GM18870 (cell line): ENCODE results near the gene TP53I11.

Experiments
- ATAC-seq: cut with Tn5 transposase; IDR thresholded peaks from one replicate; pipeline ENCODE4 v1.9.1; 2021; ENCODE audit warnings: moderate library complexity; ENCODE audit not compliant: unreplicated experiment

TP53I11 gene

DNA sequence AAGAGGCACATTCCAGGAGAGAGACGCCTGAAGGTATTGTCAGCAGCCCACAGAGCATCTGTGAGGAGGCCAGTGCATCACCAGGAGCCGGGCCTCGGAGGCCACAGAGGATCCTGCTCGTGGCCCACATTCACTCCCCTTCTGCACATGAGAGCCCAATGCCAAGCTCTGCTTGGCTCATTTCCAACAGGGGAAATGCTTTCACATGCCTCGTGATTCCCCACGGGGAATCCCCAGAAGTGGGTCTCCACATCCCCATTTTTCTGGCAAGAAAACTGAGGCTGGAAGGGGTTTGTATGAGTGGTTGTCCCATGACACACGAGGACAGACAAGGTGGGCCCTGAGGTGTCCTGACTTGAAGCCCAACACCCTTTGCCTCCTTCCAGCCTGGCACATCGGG is 34.4 kb downstream of the TP53I11 start:
- ATAC-seq: no peak

GRCh38 chr11:44915621-44916020 is 35.1 kb downstream of the TP53I11 start:
- no peak for ATAC-seq

DNA sequence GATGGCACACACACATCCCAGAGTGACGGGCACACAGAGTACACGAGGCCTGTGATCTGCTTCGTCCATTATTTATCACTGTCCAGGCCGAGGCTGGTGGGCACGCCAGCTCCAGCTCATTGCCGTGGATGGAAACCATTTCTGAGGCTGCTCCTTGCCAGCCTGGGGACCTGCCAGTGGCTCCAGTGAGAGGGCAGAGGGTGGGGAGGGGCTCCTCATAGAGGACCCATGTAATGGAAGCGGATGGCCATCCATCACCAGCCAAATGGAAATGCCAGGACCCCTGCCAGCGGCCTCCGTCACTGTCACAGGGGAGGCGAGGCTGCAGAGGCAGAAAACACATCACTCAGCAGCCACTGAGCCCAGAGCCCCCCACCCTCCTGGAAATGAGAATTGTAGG is 35.7 kb downstream of the TP53I11 start:
- ATAC-seq: no peak

GRCh38 chr11:44914105-44914504 is 36.6 kb downstream of the TP53I11 start:
- ATAC-seq: no peak

GRCh38 chr11:44913502-44913901 is 37.2 kb downstream of the TP53I11 start:
- ATAC-seq: no peak

DNA sequence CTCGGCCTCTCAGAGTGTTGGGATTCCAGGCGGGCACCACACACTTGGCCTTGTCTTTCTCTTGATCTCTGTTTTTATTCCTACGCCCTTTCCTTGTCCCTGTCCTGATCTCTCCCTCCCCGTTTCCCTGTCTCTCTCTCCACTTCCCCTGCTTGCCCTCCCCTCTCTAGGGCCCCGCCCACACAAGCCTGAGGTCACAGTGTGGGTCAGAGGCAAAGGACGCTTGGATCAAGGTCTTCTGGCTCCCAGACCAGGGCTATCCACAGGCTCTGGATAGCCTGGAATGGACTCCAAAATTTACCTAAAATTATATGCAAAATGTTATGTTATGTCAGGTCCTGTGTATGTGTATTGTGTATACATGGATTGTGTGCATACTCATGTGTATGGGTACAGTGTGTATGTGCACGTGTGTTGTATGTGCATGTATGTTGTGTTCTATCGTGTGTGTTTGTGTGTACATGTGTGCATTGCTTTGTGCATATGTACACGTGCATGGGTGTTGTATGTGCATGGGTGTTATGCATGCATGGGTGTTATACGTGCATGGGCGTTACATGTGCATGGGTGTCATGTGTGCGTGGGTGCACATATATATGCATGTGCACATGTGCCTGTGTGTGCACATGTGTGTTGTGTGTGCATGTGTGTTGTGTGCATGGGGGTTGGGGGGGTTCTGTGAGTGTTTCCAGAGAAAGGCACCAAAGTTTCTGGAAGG is 38.3 kb downstream of the TP53I11 start:
- no peak for ATAC-seq

- peak; percentile 57 for ATAC-seq
Measured at GRCh38 chr11:44911029-44911814, 39.5 kb downstream of the TP53I11 start.

DNA sequence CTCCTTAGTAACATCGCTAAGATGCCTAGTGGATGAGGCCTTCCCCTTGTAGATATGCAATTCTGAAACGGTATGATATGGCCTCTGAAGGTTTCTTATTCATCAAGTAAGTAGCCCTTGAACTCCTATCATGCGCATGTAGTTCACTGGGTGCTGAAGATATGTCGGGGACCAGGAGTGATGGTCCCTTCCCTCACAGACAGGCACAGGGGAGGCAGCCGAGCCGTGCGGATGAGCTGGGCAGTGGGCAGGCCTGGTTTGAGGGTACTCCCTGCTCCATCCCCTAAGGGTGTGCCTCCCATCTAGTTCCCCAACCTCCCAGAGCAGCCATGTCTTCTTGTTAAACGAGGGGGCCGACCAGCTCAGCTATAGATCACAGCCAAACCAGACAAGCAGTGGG is 40.1 kb downstream of the TP53I11 start:
- no peak for ATAC-seq

GRCh38 chr11:44909557-44909956 is 41.1 kb downstream of the TP53I11 start:
- no peak for ATAC-seq

DNA sequence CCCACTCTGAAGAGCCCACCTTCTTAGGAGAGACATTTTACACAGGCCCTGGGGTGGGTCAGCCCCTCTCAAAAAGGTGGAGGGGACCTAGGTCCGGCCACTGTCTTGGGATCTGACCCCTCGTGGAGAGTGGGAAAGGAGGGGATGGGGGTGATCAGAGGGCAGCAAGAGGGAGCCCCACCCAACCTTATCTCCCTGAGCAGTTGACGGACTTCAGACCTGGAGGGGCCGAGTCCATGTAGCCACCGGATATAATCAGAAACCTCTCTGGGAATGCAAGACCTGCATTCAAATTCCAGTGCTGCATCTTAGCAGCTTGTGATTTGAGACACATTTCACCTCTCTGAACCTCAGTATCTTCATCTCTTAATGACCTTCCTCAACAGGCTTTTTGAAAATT is 44.0 kb downstream of the TP53I11 start:
- no peak for ATAC-seq

- ATAC-seq: no peak
Measured at GRCh38 chr11:44905131-44905866, 45.4 kb downstream of the TP53I11 start.

GRCh38 chr11:44904261-44905020 is 46.2 kb downstream of the TP53I11 start:
- no peak for ATAC-seq

GRCh38 chr11:44903518-44903917 is 47.2 kb downstream of the TP53I11 start:
- ATAC-seq: no peak

GRCh38 chr11:44903035-44903434 is 47.6 kb downstream of the TP53I11 start:
- no peak for ATAC-seq

DNA sequence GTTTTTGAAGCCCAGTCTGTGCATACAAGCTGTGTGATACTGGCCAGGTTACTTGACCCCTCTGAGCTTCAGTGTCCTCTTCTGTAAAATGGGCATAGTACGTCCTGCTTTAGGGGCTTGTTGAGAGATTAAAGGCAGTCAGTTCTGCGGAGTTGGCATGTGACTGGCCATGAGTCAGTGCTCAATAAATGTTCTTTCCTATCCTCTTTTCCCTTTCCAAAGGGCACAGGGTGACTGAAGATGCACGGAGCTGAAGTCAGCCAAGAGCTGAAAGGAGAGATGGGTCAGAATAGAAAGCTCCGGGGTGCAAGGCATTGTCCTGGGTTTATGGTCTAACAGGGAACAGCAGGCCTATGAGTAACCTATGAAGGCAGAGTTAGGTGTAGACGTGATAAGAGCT is 48.9 kb downstream of the TP53I11 start:
- no peak for ATAC-seq

DNA sequence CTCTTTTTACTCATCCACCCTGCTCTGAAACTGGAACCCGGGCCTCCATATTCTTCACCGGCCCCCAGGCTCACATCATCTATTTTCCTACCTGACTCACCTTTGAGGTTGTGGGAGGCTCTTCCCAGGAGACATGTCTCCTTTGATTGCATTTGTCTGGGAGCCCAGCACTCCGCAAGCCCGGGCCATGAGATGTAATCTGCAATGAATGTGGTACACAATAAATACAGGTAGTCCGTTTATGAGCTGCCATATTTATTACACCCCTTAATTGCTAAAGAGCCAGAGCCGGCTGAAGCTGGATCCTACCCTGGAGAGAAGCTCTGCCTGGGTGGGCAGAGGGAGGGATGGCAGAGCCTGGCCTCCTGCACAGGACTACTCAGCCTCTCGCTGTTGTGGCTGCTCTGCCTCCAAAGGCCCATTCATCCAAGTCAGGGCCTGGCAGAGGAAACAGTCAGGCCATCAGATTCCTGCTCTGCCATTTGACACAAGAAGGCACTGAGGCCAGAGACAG is 49.5 kb downstream of the TP53I11 start:
- no peak for ATAC-seq

- ATAC-seq: no peak
Measured at GRCh38 chr11:44899959-44900358, 50.7 kb downstream of the TP53I11 start.

DNA sequence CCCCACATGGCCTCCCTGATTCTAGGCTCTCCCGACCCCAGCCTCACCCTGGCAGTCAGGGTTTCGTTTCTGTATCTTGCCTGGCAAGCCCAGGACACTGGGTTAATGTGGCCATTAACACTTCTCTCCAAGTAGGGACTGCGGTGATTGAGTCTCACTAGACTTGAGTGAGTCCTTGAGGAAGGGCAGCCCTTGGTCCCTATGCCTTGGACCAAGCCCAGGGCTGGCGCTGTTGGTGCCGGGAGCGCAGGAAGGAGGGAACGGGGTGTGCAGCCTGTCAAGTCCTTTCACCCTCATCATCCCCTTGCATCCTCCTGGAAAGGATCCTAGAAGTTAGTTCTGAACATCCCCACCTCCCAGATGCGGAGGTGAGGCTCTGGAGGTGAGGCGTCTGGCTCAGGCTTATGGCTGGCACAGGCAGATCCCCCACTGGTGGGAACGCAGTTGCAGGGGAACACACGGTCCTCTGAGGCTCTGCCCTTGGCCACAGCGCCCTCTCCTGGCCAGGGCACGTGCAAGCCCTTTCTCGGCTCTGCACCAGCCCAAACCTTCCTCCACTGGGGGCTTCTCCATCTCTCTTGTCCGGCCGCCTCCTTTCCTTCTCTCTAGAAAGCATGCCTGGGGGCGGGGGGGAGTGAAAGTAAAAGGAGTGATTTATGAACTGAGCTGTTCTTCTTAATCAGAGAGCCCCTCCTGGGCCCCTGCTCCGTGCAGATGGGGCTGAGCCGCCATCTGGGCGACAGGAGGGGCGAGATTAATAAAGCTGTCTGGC is 56.7 kb downstream of the TP53I11 start:
- ATAC-seq: no peak

DNA sequence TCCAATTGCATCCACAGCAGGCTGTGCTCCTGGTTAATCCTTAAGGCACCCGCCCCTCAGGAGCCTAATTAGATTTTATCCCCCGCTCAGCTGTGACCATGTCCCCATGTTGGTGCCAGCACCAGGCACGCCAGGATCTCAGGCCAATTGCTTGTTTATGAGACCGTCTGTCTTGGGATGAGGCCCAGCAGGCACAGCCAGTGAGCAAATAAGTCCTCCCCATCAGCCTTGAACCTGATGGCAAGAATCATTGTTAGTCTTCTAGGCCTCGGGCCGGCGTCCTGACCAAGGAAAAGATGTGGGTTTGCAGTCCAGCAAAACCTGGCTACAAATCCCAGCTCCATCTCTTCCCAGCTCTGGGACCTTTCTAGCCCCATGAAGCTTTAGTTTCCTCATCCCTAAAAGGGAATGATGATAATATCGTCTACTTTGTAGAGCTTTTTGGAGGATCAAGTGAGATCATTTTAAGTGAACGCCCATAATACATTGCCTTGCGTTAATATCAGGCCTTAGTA is 57.3 kb downstream of the TP53I11 start:
- no peak for ATAC-seq

GRCh38 chr11:44892843-44893242 is 57.8 kb downstream of the TP53I11 start:
- no peak for ATAC-seq
